HepG2 (cell line): Measurements from ENCODE around the gene CHRNB1. TPM values are rescaled to one million over a fixed set of nuclear protein-coding genes. Genes with fewer than 3 reads are reported as not detected.
A peak's percentile ranks its signal among the peaks of the same experiment; 100 is the strongest.

ENCODE experiments used
- CCDC6 ChIP-seq: sonication (generic); formaldehyde crosslinking; IDR thresholded peaks from 2 replicates; pipeline ENCODE4 v1.8.1; 2022; ENCODE audit warnings: mild to moderate bottlenecking, missing genetic modification reagents, moderate library complexity
- CEBPB ChIP-seq: IDR thresholded peaks from 2 replicates; pipeline ENCODE4 v1.6.1; 2011; ENCODE audit warnings: low read depth, low read length, improper control_type of control experiment, borderline replicate concordance
- IKZF1 ChIP-seq: fragments of 450-650 bp; IDR thresholded peaks from 2 replicates; pipeline ENCODE4 v1.7.1; 2016
- NFIB ChIP-seq: sonication (generic); formaldehyde crosslinking; IDR thresholded peaks from 2 replicates; pipeline ENCODE4 v1.9.0; 2021; ENCODE audit warnings: missing genetic modification reagents, mild to moderate bottlenecking, borderline replicate concordance
- ZNF207 ChIP-seq: fragments of 450-650 bp; IDR thresholded peaks from 2 replicates; pipeline ENCODE4 v1.6.1; 2016; ENCODE audit warnings: antibody characterized with exemption, borderline replicate concordance
- ZNF264 ChIP-seq: sonication (generic); formaldehyde crosslinking; IDR thresholded peaks from 2 replicates; pipeline ENCODE4 v1.4.0; 2020; ENCODE audit warnings: missing genetic modification reagents
- ZNF335 ChIP-seq: sonication (generic); formaldehyde crosslinking; IDR thresholded peaks from 2 replicates; pipeline ENCODE4 v1.4.0; 2020; ENCODE audit warnings: missing genetic modification reagents
- ZNF367 ChIP-seq: sonication (generic); formaldehyde crosslinking; IDR thresholded peaks from 2 replicates; pipeline ENCODE4 v1.4.0; 2020; ENCODE audit warnings: missing genetic modification reagents, borderline replicate concordance
- ZNF501 ChIP-seq: sonication (generic); formaldehyde crosslinking; IDR thresholded peaks from 2 replicates; pipeline ENCODE4 v1.5.1; 2020; ENCODE audit warnings: mild to moderate bottlenecking, moderate library complexity, missing genetic modification reagents
- ZNF652 ChIP-seq: IDR thresholded peaks from 2 replicates; pipeline ENCODE4 v1.6.1; 2016; ENCODE audit warnings: low read depth, borderline replicate concordance
- polyA plus RNA-seq, 8 experiments: library from polyadenylated mRNA; depleted of rRNA in 3 of 8; stranded (reverse) in 7 of 8; unstranded in 1 of 8; fragments of >200 nt; fragmentation: Illumina TruSeq in 4 of 8; extraction: Trizol in 4 of 8; gene quantifications; 2 replicates each; pipeline versions ENCODE4 v1.2.1 to v1.2.3, GENCODE V29; 2011 to 2016; ENCODE audit warnings: low read depth in 4 of 8, missing spikeins in 1 of 8, mixed read lengths in 1 of 8; ENCODE audit not compliant: insufficient read depth in 1 of 8
- total RNA-seq, 5 experiments: library from RNA; depleted of rRNA; stranded (reverse); fragments of >200 nt; fragmentation: Illumina TruSeq; extraction: Trizol; gene quantifications; 2 replicates each; pipeline ENCODE4 v1.2.3, GENCODE V29; 2016; ENCODE audit warnings: low read depth in 1 of 5
- TF ChIP-seq, protein P1 (sequence below): sonication (generic); formaldehyde crosslinking; IDR thresholded peaks from 2 replicates; pipeline ENCODE4 v1.5.0; 2020; ENCODE audit warnings: mild to moderate bottlenecking, missing genetic modification reagents, borderline replicate concordance
- TF ChIP-seq, protein P2 (sequence below): sonication (generic); formaldehyde crosslinking; IDR thresholded peaks from 2 replicates; pipeline ENCODE4 v1.4.0; 2020; ENCODE audit warnings: missing genetic modification reagents, borderline replicate concordance
- TF ChIP-seq, protein P3 (sequence below): sonication (generic); formaldehyde crosslinking; IDR thresholded peaks from 2 replicates; pipeline ENCODE4 v1.8.0; 2022; ENCODE audit warnings: mild to moderate bottlenecking, missing genetic modification reagents, moderate library complexity
- TF ChIP-seq, protein P4 (sequence below): sonication (generic); formaldehyde crosslinking; IDR thresholded peaks from 2 replicates; pipeline ENCODE4 v1.8.1; 2023; ENCODE audit warnings: mild to moderate bottlenecking, missing genetic modification reagents

CHRNB1 gene
- total and polyA plus RNA-seq, 2 of the 13 experiments (the other 11 are each of a cell fraction or from before 2014, with no cell fraction given): 5.4 to 33.7 TPM

DNA sequence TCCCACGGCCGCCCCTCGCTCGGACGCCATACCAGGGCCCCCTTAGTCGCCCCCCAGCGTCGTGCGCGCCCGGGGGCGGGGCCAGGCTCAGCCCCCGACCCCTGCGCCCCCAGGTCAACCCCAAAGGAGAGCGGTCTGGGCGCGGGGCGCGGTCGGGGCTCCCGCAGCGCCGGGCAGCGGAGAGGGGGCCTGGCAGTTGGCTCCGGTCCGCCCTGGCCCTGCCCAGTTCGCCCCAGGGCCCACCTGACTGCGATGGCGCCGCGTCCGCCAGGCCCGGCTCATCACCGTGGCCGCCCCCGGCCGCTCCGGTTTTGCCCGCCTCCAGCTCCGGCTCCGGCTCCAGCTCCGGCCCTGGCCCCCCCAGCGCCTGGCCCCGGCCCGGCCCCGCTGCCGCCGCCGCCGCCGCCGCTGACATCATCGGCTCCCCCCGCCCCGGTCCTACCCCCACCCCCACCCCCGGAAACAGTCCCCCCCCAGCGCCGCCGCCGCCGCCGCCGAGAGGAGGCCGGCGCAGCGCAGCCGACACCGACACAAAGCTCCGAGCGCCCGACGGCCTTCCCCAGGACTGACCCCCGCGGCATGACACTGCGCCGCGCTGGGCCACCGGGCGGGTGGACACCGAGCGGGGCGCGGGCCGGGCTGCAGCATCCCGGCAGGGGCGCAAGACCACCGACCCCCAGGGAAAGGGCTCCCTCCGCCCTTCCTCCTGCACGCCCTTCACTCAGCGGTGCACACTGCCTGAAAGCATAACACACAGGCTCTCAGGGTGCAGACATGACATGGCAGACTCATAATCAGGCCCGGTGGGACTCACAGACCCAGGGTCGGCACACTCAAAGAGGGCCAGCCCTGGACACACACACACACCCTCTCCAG is 34.6 kb downstream of the CHRNB1 start, which contains the start of gene ZBTB4 (continued):
- TF ChIP-seq, protein P1, sequence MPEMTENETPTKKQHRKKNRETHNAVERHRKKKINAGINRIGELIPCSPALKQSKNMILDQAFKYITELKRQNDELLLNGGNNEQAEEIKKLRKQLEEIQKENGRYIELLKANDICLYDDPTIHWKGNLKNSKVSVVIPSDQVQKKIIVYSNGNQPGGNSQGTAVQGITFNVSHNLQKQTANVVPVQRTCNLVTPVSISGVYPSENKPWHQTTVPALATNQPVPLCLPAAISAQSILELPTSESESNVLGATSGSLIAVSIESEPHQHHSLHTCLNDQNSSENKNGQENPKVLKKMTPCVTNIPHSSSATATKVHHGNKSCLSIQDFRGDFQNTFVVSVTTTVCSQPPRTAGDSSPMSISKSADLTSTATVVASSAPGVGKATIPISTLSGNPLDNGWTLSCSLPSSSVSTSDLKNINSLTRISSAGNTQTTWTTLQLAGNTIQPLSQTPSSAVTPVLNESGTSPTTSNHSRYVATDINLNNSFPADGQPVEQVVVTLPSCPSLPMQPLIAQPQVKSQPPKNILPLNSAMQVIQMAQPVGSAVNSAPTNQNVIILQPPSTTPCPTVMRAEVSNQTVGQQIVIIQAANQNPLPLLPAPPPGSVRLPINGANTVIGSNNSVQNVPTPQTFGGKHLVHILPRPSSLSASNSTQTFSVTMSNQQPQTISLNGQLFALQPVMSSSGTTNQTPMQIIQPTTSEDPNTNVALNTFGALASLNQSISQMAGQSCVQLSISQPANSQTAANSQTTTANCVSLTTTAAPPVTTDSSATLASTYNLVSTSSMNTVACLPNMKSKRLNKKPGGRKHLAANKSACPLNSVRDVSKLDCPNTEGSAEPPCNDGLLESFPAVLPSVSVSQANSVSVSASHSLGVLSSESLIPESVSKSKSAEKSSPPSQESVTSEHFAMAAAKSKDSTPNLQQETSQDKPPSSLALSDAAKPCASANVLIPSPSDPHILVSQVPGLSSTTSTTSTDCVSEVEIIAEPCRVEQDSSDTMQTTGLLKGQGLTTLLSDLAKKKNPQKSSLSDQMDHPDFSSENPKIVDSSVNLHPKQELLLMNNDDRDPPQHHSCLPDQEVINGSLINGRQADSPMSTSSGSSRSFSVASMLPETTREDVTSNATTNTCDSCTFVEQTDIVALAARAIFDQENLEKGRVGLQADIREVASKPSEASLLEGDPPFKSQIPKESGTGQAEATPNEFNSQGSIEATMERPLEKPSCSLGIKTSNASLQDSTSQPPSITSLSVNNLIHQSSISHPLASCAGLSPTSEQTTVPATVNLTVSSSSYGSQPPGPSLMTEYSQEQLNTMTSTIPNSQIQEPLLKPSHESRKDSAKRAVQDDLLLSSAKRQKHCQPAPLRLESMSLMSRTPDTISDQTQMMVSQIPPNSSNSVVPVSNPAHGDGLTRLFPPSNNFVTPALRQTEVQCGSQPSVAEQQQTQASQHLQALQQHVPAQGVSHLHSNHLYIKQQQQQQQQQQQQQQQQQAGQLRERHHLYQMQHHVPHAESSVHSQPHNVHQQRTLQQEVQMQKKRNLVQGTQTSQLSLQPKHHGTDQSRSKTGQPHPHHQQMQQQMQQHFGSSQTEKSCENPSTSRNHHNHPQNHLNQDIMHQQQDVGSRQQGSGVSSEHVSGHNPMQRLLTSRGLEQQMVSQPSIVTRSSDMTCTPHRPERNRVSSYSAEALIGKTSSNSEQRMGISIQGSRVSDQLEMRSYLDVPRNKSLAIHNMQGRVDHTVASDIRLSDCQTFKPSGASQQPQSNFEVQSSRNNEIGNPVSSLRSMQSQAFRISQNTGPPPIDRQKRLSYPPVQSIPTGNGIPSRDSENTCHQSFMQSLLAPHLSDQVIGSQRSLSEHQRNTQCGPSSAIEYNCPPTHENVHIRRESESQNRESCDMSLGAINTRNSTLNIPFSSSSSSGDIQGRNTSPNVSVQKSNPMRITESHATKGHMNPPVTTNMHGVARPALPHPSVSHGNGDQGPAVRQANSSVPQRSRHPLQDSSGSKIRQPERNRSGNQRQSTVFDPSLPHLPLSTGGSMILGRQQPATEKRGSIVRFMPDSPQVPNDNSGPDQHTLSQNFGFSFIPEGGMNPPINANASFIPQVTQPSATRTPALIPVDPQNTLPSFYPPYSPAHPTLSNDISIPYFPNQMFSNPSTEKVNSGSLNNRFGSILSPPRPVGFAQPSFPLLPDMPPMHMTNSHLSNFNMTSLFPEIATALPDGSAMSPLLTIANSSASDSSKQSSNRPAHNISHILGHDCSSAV (CRISPR knock-in tag): no peak
- TF ChIP-seq ZNF335 (CRISPR knock-in tag) (no peak), IKZF1 (no peak), ZNF501 (CRISPR knock-in tag) (0 out of 2 replicates have a peak, but pooled peaks have one; percentile 26), ZNF652 (no peak), CEBPB (no peak), ZNF367 (CRISPR knock-in tag) (no peak), ZNF207 (no peak), NFIB (CRISPR knock-in tag) (no peak), ZNF264 (CRISPR knock-in tag) (no peak), CCDC6 (peak; percentile 73; the same call in 1 of the 2 replicates)
- TF ChIP-seq, protein P2, sequence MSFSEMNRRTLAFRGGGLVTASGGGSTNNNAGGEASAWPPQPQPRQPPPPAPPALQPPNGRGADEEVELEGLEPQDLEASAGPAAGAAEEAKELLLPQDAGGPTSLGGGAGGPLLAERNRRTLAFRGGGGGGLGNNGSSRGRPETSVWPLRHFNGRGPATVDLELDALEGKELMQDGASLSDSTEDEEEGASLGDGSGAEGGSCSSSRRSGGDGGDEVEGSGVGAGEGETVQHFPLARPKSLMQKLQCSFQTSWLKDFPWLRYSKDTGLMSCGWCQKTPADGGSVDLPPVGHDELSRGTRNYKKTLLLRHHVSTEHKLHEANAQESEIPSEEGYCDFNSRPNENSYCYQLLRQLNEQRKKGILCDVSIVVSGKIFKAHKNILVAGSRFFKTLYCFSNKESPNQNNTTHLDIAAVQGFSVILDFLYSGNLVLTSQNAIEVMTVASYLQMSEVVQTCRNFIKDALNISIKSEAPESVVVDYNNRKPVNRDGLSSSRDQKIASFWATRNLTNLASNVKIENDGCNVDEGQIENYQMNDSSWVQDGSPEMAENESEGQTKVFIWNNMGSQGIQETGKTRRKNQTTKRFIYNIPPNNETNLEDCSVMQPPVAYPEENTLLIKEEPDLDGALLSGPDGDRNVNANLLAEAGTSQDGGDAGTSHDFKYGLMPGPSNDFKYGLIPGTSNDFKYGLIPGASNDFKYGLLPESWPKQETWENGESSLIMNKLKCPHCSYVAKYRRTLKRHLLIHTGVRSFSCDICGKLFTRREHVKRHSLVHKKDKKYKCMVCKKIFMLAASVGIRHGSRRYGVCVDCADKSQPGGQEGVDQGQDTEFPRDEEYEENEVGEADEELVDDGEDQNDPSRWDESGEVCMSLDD (CRISPR knock-in tag): no peak
- TF ChIP-seq, protein P3, sequence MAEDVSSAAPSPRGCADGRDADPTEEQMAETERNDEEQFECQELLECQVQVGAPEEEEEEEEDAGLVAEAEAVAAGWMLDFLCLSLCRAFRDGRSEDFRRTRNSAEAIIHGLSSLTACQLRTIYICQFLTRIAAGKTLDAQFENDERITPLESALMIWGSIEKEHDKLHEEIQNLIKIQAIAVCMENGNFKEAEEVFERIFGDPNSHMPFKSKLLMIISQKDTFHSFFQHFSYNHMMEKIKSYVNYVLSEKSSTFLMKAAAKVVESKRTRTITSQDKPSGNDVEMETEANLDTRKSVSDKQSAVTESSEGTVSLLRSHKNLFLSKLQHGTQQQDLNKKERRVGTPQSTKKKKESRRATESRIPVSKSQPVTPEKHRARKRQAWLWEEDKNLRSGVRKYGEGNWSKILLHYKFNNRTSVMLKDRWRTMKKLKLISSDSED (CRISPR knock-in tag): no peak
- TF ChIP-seq, protein P4, sequence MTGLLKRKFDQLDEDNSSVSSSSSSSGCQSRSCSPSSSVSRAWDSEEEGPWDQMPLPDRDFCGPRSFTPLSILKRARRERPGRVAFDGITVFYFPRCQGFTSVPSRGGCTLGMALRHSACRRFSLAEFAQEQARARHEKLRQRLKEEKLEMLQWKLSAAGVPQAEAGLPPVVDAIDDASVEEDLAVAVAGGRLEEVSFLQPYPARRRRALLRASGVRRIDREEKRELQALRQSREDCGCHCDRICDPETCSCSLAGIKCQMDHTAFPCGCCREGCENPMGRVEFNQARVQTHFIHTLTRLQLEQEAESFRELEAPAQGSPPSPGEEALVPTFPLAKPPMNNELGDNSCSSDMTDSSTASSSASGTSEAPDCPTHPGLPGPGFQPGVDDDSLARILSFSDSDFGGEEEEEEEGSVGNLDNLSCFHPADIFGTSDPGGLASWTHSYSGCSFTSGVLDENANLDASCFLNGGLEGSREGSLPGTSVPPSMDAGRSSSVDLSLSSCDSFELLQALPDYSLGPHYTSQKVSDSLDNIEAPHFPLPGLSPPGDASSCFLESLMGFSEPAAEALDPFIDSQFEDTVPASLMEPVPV (CRISPR knock-in tag): no peak
